GOT3 (cell line): Measurements from ENCODE around the gene C5orf15.
"Not testable (repeated sequence)": the region's sequence is repeated elsewhere in the genome, so short reads cannot be mapped to it uniquely, and the experiment has no call there.

Experiments
- DNase-seq: peaks from one replicate; lab custom pipeline; 2025; ENCODE audit warnings: mixed read lengths; lab: John Stamatoyannopoulos, UW

Gene C5orf15

GRCh38 chr5:133937628-133938027 is 30.8 kb downstream of the C5orf15 start:
- DNase-seq = not testable (repeated sequence)

- no peak for DNase-seq
Observed at GRCh38 chr5:133936651-133937015, 31.8 kb downstream of the C5orf15 start.

- not testable (repeated sequence) for DNase-seq
Observed at GRCh38 chr5:133935991-133936650, 32.3 kb downstream of the C5orf15 start.

GRCh38 chr5:133935667-133935940 is 32.8 kb downstream of the C5orf15 start:
- DNase-seq = no peak

GRCh38 chr5:133934822-133935666 is 33.4 kb downstream of the C5orf15 start:
- DNase-seq = no peak

- no peak for DNase-seq
Observed at GRCh38 chr5:133934311-133934710, 34.1 kb downstream of the C5orf15 start.

- DNase-seq = no peak
Observed at GRCh38 chr5:133933670-133934295, 34.6 kb downstream of the C5orf15 start.

GRCh38 chr5:133933169-133933509 is 35.3 kb downstream of the C5orf15 start:
- DNase-seq = no peak

- no peak for DNase-seq
Observed at GRCh38 chr5:133932441-133933168, 35.8 kb downstream of the C5orf15 start.

- no peak for DNase-seq
Observed at GRCh38 chr5:133931546-133931945, 36.9 kb downstream of the C5orf15 start.

GRCh38 chr5:133930813-133931090 is 37.7 kb downstream of the C5orf15 start:
- DNase-seq = no peak

GRCh38 chr5:133930061-133930812 is 38.2 kb downstream of the C5orf15 start:
- DNase-seq = no peak

- DNase-seq = no peak
Observed at GRCh38 chr5:133928587-133929393, 39.6 kb downstream of the C5orf15 start.

GRCh38 chr5:133927300-133928180 is 40.9 kb downstream of the C5orf15 start:
- DNase-seq = no peak

GRCh38 chr5:133926489-133927299 is 41.7 kb downstream of the C5orf15 start:
- DNase-seq = no peak

- DNase-seq = no peak
Observed at GRCh38 chr5:133925866-133926488, 42.4 kb downstream of the C5orf15 start.

GRCh38 chr5:133925269-133925668 is 43.2 kb downstream of the C5orf15 start:
- DNase-seq = no peak

GRCh38 chr5:133924221-133924920 is 44.1 kb downstream of the C5orf15 start:
- DNase-seq = no peak
